Activated T-helper 2 cell treated with anti-CD3 and anti-CD28 coated beads, Interferon-gamma antibody, Interleukin-2, Interleukin-4, amounts not matched to agents 10 μg/mL and 5 μg/mL and 100 μg/mL, durations not matched to agents 14 hours and 24 hours and 36 hours (primary cell): ENCODE data around the gene DGKZ. TPM values are rescaled to one million over a fixed set of nuclear protein-coding genes. Genes with fewer than 3 reads are reported as not detected.
A peak's percentile ranks its signal among the peaks of the same experiment; 100 is the strongest.

ENCODE experiments used
- DNase-seq: peaks from one replicate; pipeline ENCODE4 v3.0.0; 2021; ENCODE audit warnings: low spot score
- H3K27ac Mint-ChIP-seq: one replicate; pipeline ENCODE4 v1.8.0; 2021; ENCODE audit warnings: mixed read lengths
- H3K27me3 Mint-ChIP-seq: one replicate; pipeline ENCODE4 v1.8.0; 2021; ENCODE audit warnings: low read depth, mixed read lengths
- H3K36me3 Mint-ChIP-seq: one replicate; pipeline ENCODE4 v1.8.0; 2021; ENCODE audit warnings: low read depth, mixed read lengths
- H3K4me1 Mint-ChIP-seq: one replicate; pipeline ENCODE4 v1.8.0; 2021; ENCODE audit warnings: low read depth, mixed read lengths
- H3K4me3 Mint-ChIP-seq: one replicate; pipeline ENCODE4 v1.8.0; 2021; ENCODE audit warnings: low read depth, mild to moderate bottlenecking, moderate library complexity, mixed read lengths
- H3K9me3 Mint-ChIP-seq: one replicate; pipeline ENCODE4 v1.8.0; 2021; ENCODE audit warnings: mixed read lengths
- intact Hi-C: fragments of 100-400 bp; cut with micrococcal nuclease; formaldehyde crosslinking; loops from one replicate; pipeline ENCODE4 v1.15.1; 2023
- total RNA-seq: library from RNA; stranded (reverse); gene quantifications from 2 replicates; pipeline ENCODE4 v1.2.3, GENCODE V29; 2022

DGKZ gene
- total RNA-seq, 1 donor from 2014 or later = 86.1 TPM

DNA sequence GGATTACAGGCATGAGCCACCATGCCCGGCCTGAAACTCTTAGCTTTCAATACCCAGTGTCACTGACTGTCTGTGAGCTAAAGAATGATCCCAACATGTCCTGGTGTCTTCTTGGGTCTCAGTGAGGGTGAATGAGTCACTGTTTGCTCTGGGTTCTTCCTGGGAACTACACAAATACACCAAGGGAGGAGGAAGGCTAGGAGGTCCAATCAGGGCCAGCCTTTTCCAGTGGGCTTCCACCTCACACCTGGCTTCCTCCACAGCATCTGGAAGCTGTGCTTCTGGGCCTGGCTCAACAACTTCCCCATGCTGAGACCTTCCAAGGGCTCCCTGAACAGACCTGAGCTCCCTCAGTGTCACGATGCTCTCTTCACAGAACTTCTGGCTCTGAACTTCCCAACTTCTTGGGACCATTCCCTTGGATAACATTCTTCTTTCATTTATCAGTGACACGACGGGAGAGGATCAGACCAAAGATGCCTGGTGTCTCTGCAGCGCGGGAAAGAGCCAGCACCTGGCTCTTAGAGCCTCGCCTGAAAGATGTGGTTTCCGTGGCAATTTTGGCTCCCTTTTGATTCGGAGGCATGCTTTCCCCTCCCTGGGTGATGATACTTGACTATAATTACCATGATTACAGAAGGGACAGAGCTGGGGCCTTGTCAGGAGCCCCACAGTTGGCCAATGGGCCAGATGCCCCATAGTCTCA is 66.7 kb downstream of the DGKZ start:
- Mint-ChIP-seq H3K27me3 (no peaks in the 10 kb centered on the region), H3K4me1 (no peaks in the 10 kb centered on the region), H3K27ac (no peak overlapping the region), H3K9me3 (no peaks in the 10 kb centered on the region), H3K4me3 (no peak overlapping the region), H3K36me3 (peaks cover 30% of the 10 kb centered on the region)
- no peak for DNase-seq
- intact Hi-C loops = no loop called here

DNA sequence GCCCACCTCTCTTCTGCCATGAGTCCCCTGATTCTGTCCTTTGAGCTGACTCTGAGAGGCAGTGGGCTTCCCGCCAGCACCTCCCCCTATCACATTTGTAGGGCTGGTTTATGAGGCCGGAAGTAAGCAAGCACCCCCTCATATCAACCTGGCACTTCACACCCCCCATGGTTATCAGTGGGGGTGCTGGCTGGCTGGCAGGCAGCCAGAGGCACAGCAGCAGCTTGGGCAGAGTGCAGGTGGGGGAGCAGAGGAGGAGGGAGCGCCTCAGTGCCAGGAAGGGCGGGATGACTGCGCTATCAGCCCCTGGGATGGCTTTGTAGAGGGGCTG is 67.2 kb downstream of the DGKZ start:
- Mint-ChIP-seq H3K9me3 (no peaks in the 10 kb centered on the region), H3K27me3 (no peaks in the 10 kb centered on the region), H3K36me3 (peaks cover 30% of the 10 kb centered on the region), H3K27ac (no peak overlapping the region), H3K4me3 (no peak overlapping the region), H3K4me1 (no peaks in the 10 kb centered on the region)
- intact Hi-C loops = no loop called here
- DNase-seq = no peak

DNA sequence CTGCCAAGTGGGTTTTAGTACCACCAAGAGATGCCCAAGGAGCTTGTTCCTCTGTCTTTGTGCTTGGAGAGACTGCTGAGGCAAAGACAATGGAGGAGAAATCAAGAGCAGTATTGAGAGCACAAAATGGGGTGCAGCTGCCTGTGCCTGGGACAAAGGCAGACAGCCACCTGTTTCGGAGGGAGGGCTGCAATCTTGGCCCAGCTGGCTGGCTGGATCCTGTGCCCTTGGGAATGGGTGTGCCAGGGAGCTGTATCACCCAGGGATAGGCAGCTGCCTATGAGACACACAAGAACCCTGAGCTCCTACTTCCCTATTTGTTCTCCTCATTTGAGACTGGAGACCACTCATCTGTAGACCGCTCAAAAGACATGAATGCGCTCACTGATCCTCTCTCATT is 67.6 kb downstream of the DGKZ start:
- H3K4me3 Mint-ChIP-seq = no peak overlapping the region
- no peaks in the 10 kb centered on the region for H3K9me3 Mint-ChIP-seq
- H3K4me1 Mint-ChIP-seq = no peaks in the 10 kb centered on the region
- peaks cover 27% of the 10 kb centered on the region for H3K36me3 Mint-ChIP-seq
- DNase-seq = no peak
- no peak overlapping the region for H3K27ac Mint-ChIP-seq
- intact Hi-C loops = no loop called here
- H3K27me3 Mint-ChIP-seq = no peaks in the 10 kb centered on the region

DNA sequence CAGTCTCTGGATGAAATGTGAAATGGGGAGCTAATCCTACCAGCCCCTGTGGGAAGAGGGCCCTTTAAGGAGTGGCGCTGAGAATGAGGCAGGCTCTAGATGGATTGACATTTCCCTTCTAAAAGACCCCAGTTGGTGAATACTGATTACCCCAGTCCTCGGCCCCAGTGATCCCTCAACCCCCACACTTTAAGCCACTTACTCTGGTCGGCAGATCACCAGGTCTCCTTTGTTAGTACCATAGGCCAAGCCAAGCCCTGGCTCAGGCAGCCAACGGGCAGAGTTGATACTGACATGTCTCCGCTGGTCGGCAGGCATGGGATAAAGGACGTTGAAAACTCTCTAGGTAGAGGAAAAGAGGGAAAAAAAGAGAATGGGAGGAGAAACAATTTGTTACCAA is 70.4 kb downstream of the DGKZ start:
- H3K27ac Mint-ChIP-seq = no peak overlapping the region
- H3K27me3 Mint-ChIP-seq = no peaks in the 10 kb centered on the region
- no peak for DNase-seq
- H3K36me3 Mint-ChIP-seq = peaks cover 29% of the 10 kb centered on the region
- H3K9me3 Mint-ChIP-seq = no peaks in the 10 kb centered on the region
- H3K4me3 Mint-ChIP-seq = no peak overlapping the region
- peaks cover 7% of the 10 kb centered on the region for H3K4me1 Mint-ChIP-seq
- intact Hi-C loops = no loop called here

DNA sequence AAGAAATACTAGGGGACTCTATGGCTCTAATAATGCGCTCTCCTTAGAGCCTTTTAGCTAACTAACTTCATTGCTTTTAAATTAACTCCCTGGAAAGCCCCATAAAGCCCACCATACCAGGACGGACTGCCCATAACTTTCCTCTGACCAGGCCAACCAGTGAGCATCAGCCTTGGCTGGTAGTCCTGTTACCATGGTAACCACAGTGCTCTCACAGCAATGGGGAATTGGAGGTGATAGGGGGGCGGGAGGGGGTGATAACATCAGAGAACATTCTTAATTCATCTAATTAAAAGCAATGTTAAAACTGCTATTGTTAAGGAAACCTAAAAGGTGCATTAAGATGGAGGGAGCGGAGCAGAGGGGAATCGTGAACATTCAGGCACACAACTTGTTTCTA is 71.5 kb downstream of the DGKZ start:
- Mint-ChIP-seq H3K4me1 (peaks cover 7% of the 10 kb centered on the region), H3K27ac (no peak overlapping the region), H3K4me3 (no peak overlapping the region), H3K36me3 (peaks cover 26% of the 10 kb centered on the region), H3K9me3 (no peaks in the 10 kb centered on the region), H3K27me3 (no peaks in the 10 kb centered on the region)
- no peak for DNase-seq
- intact Hi-C loops = no loop called here

DNA sequence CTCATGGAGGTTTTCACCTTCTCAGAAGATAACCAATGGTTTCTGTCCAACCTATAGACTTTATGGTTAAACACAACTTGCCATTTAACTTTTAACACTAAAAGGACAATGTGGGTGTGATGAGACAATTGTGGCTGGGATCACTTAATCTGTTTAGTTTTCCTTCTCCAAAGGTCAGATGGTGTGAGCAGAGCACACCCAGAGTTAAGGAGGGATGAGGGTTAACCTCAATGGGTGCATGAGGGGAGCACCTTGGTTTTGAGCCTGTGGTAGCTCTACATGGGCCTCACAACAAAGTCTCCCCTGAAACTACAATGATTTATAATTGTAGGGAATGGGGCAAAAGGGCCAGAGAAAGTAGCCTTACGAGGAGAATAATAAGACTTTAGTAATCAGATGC is 73.2 kb downstream of the DGKZ start:
- intact Hi-C loops = no loop called here
- Mint-ChIP-seq H3K9me3 (no peaks in the 10 kb centered on the region), H3K27me3 (no peaks in the 10 kb centered on the region), H3K36me3 (peaks cover 19% of the 10 kb centered on the region), H3K4me3 (no peak overlapping the region), H3K27ac (peak overlapping the region; percentile 10), H3K4me1 (peaks cover 7% of the 10 kb centered on the region)
- no peak for DNase-seq

DNA sequence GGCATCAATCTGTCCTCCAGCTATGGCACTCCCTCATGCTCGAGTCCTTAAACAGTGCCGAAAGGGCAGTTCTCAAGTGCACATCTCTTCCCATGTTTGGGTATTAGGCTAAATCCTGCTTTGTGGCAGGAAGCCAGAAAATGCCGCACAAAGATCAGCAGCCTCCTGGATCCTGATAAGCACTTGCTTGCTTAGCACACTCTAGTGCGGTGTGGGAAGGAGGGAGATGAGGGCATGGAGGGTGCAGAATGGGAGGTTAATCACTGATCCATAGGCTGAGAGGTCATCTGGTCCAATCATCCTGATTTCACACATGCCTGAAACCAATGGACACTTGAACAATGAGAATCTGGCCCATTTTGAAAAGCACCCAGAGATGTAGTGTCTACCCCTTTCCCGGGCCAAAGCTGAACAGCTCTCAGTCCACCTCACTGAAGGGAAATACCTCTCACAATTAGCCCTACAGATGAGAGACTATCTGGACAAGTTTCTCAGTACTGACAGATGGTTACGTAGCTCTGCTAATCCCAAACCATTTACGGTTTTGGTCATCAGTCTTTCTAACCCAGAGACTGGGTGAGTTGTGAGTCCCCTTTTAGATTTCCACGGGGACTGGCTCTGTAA is 74.1 kb downstream of the DGKZ start:
- Mint-ChIP-seq H3K27me3 (no peaks in the 10 kb centered on the region), H3K4me1 (peaks cover 7% of the 10 kb centered on the region), H3K36me3 (peaks cover 14% of the 10 kb centered on the region), H3K27ac (no peak overlapping the region), H3K4me3 (no peak overlapping the region), H3K9me3 (no peaks in the 10 kb centered on the region)
- DNase-seq = no peak
- intact Hi-C loops = no loop called here

DNA sequence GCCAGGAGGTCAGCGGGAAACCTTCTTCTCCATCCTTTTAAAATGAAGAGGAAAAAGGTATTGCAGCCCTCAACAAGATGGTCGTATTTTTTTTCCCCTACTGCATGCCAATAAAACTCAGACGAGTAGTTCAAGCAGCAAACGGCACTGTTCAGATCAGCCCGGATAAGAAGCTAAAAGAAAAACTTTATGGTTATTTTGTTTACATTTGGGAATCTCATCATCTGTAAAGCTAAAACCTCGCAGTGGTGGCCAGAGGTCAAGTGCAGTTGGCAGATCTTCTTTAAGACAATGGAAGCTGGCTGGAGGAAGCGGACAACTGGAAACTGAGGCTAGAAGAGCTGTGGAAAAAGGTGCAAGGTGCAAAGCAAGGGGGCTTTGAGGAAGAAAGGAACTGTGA is 75.3 kb downstream of the DGKZ start:
- intact Hi-C loops = no loop called here
- peaks cover 23% of the 10 kb centered on the region for H3K36me3 Mint-ChIP-seq
- no peak overlapping the region for H3K27ac Mint-ChIP-seq
- no peaks in the 10 kb centered on the region for H3K27me3 Mint-ChIP-seq
- H3K4me3 Mint-ChIP-seq = no peak overlapping the region
- no peaks in the 10 kb centered on the region for H3K9me3 Mint-ChIP-seq
- no peak for DNase-seq
- peaks cover 8% of the 10 kb centered on the region for H3K4me1 Mint-ChIP-seq

DNA sequence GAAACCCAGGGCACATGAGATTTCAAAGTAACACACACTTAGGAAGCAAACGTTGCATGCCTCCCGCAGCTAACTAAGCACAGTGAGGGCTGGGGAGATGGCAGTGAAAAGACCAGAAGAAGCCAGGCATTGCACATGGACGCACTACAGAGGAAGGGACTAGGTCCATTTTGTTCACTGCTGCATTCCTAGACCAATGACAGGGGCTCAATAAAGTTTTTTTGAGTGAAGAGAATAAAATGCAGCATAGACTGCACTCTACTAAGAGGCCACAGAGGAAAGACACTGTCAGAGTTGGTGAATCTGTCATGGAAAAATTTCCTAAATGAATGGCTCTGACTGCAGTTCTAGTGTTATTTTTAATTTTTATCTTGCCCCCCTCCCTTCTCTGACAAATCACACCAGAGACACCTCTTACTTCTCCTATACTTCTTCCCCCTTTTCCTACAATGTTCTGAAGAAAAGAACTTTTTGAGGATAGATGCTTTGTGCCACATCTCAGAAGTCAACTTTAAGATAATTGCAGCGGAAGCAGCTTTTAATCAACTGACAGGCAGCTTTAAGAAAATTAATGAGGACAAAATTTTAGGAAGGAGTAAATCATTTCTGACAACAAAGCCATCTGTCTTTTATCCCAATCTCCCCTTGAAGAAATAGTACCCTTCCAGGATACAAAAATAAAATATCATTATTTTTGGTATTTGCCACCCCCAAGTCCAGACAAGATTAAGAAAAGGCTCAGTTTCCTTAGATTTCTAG is 79.1 kb downstream of the DGKZ start:
- H3K4me3 Mint-ChIP-seq = no peak overlapping the region
- intact Hi-C loops = no loop called here
- no peak for DNase-seq
- peaks cover 30% of the 10 kb centered on the region for H3K36me3 Mint-ChIP-seq
- H3K27ac Mint-ChIP-seq = no peak overlapping the region
- no peaks in the 10 kb centered on the region for H3K9me3 Mint-ChIP-seq
- H3K27me3 Mint-ChIP-seq = no peaks in the 10 kb centered on the region
- peaks cover 1% of the 10 kb centered on the region for H3K4me1 Mint-ChIP-seq

DNA sequence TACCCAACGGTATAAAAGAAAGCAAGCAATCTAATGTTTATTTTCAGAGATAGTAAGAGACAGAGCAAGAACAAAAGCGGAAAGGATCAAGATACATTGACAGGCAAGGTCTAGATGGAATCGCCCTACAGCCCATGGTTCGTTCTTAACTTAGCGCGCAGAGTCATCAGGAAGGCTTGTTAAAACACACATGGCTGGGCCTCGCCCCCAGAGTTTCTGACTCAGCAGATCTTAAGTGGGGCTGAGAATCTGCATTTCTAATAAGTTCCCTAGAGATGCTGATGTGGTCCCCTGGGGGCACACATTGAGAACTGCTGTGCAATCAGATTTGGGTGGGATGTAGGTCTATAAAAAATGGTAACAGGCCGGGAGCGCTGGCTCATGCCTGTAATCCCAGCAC is 80.1 kb downstream of the DGKZ start:
- no peak for DNase-seq
- Mint-ChIP-seq H3K27ac (no peak overlapping the region), H3K36me3 (peaks cover 28% of the 10 kb centered on the region), H3K27me3 (no peaks in the 10 kb centered on the region), H3K4me1 (peaks cover 1% of the 10 kb centered on the region), H3K9me3 (no peaks in the 10 kb centered on the region), H3K4me3 (no peak overlapping the region)
- intact Hi-C loops = no loop called here

DNA sequence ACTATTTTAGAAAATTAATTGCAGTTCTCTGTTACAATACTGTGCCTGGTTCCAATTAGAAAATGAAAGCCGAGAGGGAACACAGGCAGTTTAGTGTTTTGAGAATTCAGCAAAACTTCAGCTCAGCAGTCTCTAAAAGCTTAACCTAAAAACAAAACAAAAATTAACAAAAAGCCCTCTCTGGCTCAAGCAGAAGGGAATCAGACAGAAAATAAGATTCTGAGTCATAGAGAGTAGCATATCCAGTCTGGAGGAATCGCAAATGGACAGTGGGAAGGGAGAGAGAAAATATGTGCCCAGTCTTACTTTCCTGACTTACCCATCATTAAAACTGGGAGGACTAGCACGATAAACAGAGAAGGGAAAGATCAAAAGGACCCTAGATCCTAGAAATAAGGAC is 82.5 kb downstream of the DGKZ start:
- intact Hi-C loops = no loop called here
- H3K27ac Mint-ChIP-seq = no peak overlapping the region
- no peaks in the 10 kb centered on the region for H3K9me3 Mint-ChIP-seq
- no peaks in the 10 kb centered on the region for H3K27me3 Mint-ChIP-seq
- peaks cover 1% of the 10 kb centered on the region for H3K4me1 Mint-ChIP-seq
- H3K36me3 Mint-ChIP-seq = peaks cover 23% of the 10 kb centered on the region
- H3K4me3 Mint-ChIP-seq = no peak overlapping the region
- no peak for DNase-seq
